HG03097 (cell line): ENCODE data around the gene CEP170.
"Not testable (repeated sequence)": the region's sequence is repeated elsewhere in the genome, so short reads cannot be mapped to it uniquely, and the experiment has no call there.

Source experiments
- ATAC-seq: cut with Tn5 transposase; IDR thresholded peaks from one replicate; pipeline ENCODE4 v1.9.1; 2021; ENCODE audit not compliant: unreplicated experiment, low FRiP score

The CEP170 gene

GRCh38 chr1:243183661-243184060, 71.4 kb downstream of the CEP170 start:
- not testable (repeated sequence) for ATAC-seq

GRCh38 chr1:243183176-243183575, 71.9 kb downstream of the CEP170 start:
- not testable (repeated sequence) for ATAC-seq

- no peak for ATAC-seq
These were observed 75.4 kb downstream of the CEP170 start for GRCh38 chr1:243179720-243180119.

GRCh38 chr1:243177792-243178191, 77.3 kb downstream of the CEP170 start:
- not testable (repeated sequence) for ATAC-seq

GRCh38 chr1:243173758-243174369, 81.2 kb downstream of the CEP170 start:
- not testable (repeated sequence) for ATAC-seq

GRCh38 chr1:243164911-243165310, 90.2 kb downstream of the CEP170 start:
- not testable (repeated sequence) for ATAC-seq

- not testable (repeated sequence) for ATAC-seq
These were observed 104.2 kb downstream of the CEP170 start for GRCh38 chr1:243150906-243151305.

- not testable (repeated sequence) for ATAC-seq
These were observed 106.0 kb downstream of the CEP170 start for GRCh38 chr1:243149120-243149519.

- ATAC-seq, result not testable (repeated sequence)
These were observed 107.7 kb downstream of the CEP170 start for GRCh38 chr1:243147351-243147750.

- ATAC-seq, result not testable (repeated sequence)
These were observed 114.6 kb downstream of the CEP170 start for GRCh38 chr1:243140498-243140897.

GRCh38 chr1:243122876-243123409, 132.1 kb downstream of the CEP170 start:
- ATAC-seq, result not testable (repeated sequence)

GRCh38 chr1:243121939-243122338, 133.1 kb downstream of the CEP170 start:
- not testable (repeated sequence) for ATAC-seq

- not testable (repeated sequence) for ATAC-seq
These were observed 136.3 kb downstream of the CEP170 start for GRCh38 chr1:243118601-243119322.

GRCh38 chr1:243116187-243116586, 138.9 kb downstream of the CEP170 start:
- ATAC-seq, result not testable (repeated sequence)

GRCh38 chr1:243114769-243115168, 140.3 kb downstream of the CEP170 start:
- not testable (repeated sequence) for ATAC-seq

GRCh38 chr1:243114059-243114713, 140.9 kb downstream of the CEP170 start:
- peak; percentile 90 for ATAC-seq

GRCh38 chr1:243107171-243107570, 147.9 kb downstream of the CEP170 start:
- not testable (repeated sequence) for ATAC-seq

- not testable (repeated sequence) for ATAC-seq
These were observed 149.3 kb downstream of the CEP170 start for GRCh38 chr1:243105652-243106332.

GRCh38 chr1:243105104-243105503, 150.0 kb downstream of the CEP170 start:
- ATAC-seq, result not testable (repeated sequence)

GRCh38 chr1:243104452-243104851, 150.6 kb downstream of the CEP170 start:
- not testable (repeated sequence) for ATAC-seq
